ENCODE data around the gene WEE2. TPM values are rescaled to one million over a fixed set of nuclear protein-coding genes. Genes with fewer than 3 reads are reported as not detected.

Gene WEE2
- total and polyA plus RNA-seq, 9 of the 15 experiments (the other 6 are each of a cell fraction or from before 2014, with no cell fraction given) = not detected

DNA sequence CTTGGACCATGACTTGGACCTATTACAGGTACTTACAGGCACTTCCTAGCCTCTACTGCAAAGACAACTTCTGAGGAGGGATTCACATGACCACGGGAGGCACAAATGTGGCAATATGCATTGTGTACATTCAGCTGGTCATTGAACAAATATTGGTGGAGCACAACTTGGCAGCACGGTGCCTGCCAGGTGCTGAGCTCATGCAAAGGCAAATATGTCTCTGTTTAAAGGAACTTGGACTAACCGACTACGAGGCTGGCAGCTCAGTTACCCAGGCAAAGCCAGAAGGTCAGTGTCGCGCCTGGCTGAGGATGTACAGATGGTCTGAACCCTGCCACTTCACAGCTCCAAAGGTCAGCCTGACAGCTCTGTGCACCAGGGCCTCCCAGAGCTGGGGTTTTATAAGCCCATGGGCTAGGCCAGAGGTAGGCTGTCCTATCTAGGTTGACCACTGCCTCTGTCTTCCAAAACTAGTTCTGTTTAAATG is 12.3 kb upstream of the WEE2 start:
- POLR2A ChIA-PET = interaction anchor here (0.5 to 0.7 kb wide), 3 partner anchors 24 to 1720 kb away, joined by 3 read pairs; no protein-coding TSS in a partner anchor
- Histone ChIP-seq H3K4me2 (ENCODE audit: insufficient read depth, low read length) (no peak overlapping the region), H3K79me2 (ENCODE audit: control insufficient read depth, insufficient read depth, low read length) (no peaks in the 10 kb centered on the region), H3K27me3 (ENCODE audit: control insufficient read depth in 2 of 2, insufficient read depth in 2 of 2, low read length in 2 of 2) (peaks cover 30 to 32% of the 10 kb centered on the region in 2 experiments), H3K9me1 (ENCODE audit: control insufficient read depth, insufficient read depth, low read length) (no peaks in the 10 kb centered on the region), H3K27ac (ENCODE audit: extremely low read depth, low read depth, low read length) (no peak overlapping the region), H4K20me1 (replicated peaks; ENCODE audit: control insufficient read depth, insufficient read depth, low read length) (no peaks in the 10 kb centered on the region; the same call in none of the 2 replicates), H3K9me3 (replicated peaks; ENCODE audit: control insufficient read depth, insufficient read depth, low read depth, low read length) (no peaks in the 10 kb centered on the region), H3K4me3 (no peak overlapping the region), H2AFZ (ENCODE audit: low read depth, low read length) (no peak overlapping the region), H3K9ac (ENCODE audit: insufficient read depth in 1 of 2, low read depth in 2 of 2, low read length in 2 of 2) (no peak overlapping the region), H3K36me3 (ENCODE audit: control insufficient read depth, insufficient read depth, low read length) (no peaks in the 10 kb centered on the region), H3K4me1 (replicated peaks in 1 of 2; ENCODE audit: control insufficient read depth in 2 of 2, insufficient read depth in 2 of 2, low read length in 2 of 2) (no peaks in the 10 kb centered on the region)
- TF ChIP-seq CEBPG (CRISPR knock-in tag; IDR thresholded peaks at IDR 0.05) = 0 out of 2 replicates have a peak, but pooled peaks have one; percentile 27
- no peak for TF ChIP-seq CEBPG (tag; conservative IDR thresholded peaks at IDR 0.05 in 1 of 2, IDR thresholded peaks at IDR 0.05 in 1 of 2)
- TF ChIP-seq CBX5 (IDR thresholded peaks at IDR 0.05; ENCODE audit: borderline replicate concordance, low read depth) = no peak
- TF ChIP-seq TFAP4 (CRISPR knock-in tag; IDR thresholded peaks at IDR 0.05; ENCODE audit: borderline replicate concordance) = no peak
- TF ChIP-seq ARID1B (IDR thresholded peaks at IDR 0.05) = no peak
- TF ChIP-seq ZFP91 (CRISPR knock-in tag; IDR thresholded peaks at IDR 0.05) = no peak
- 0 out of 2 replicates have a peak, but pooled peaks have one; percentile 27 for TF ChIP-seq IRF2 (CRISPR knock-in tag; IDR thresholded peaks at IDR 0.05)
- no peak for TF ChIP-seq RAD51 (IDR thresholded peaks at IDR 0.05; ENCODE audit: borderline replicate concordance, low read depth)
- no peak for TF ChIP-seq ESRRB (CRISPR knock-in tag; IDR thresholded peaks at IDR 0.05; ENCODE audit: borderline replicate concordance)
- TF ChIP-seq ZNF165 (CRISPR knock-in tag; IDR thresholded peaks at IDR 0.05; ENCODE audit: borderline replicate concordance) = no peak
- no peak for TF ChIP-seq MCM5 (IDR thresholded peaks at IDR 0.05; ENCODE audit: low read depth)
- no peak for TF ChIP-seq TEAD4 (IDR thresholded peaks at IDR 0.05; ENCODE audit: low read length)
- TF ChIP-seq TEAD4 (CRISPR knock-in tag; IDR thresholded peaks at IDR 0.05; ENCODE audit: borderline replicate concordance) = 0 out of 2 replicates have a peak, but pooled peaks have one; percentile 67
- TF ChIP-seq ZNF583 (CRISPR knock-in tag; IDR thresholded peaks at IDR 0.05) = no peak
- no peak for TF ChIP-seq HMGN3 (IDR thresholded peaks at IDR 0.05; ENCODE audit: borderline replicate concordance, extremely low read depth, insufficient read length, low read depth, low read length)
- no TSS peak for BruUV-seq (replicated peaks)
- in situ Hi-C loops (cut with MboI) = no loop called here
- FAIRE-seq (no peak), DNase-seq (ENCODE audit: extremely low read depth in 1 of 4, low spot score in 3 of 4) (no peak), ATAC-seq (peak; percentile 36; the same call in 1 of the 3 replicates)
- intact Hi-C loops (cut with micrococcal nuclease) = no loop called here
- CTCF ChIA-PET (ENCODE audit: low intra/inter-chr PET ratio) = no interaction called here
- 0% methylated on average over 6 of the region's 6 CpGs for WGBS (ENCODE audit: insufficient coverage, low coverage, missing lambda C conversion rate)

All from K562 (cell line).